Liver (tissue), 9 donors: Measurements from ENCODE around the gene HBA1. TPM values are rescaled to one million over a fixed set of nuclear protein-coding genes. Genes with fewer than 3 reads are reported as not detected.

Source experiments
- DNase-seq: peaks from one replicate; pipeline ENCODE4 v3.0.0-alpha.2; 2017; ENCODE audit warnings: low spot score
- H3K27ac ChIP-seq, 2 donors: one replicate each; pipeline ENCODE4 v1.7.0; 2013; ENCODE audit warnings: inconsistent platforms in 2 of 2, low read length in 2 of 2, control low read depth in 1 of 2, low read depth in 1 of 2, mild to moderate bottlenecking in 1 of 2
- H3K27me3 ChIP-seq, 4 donors: one replicate each; pipeline versions ENCODE4 v1.6.1 to v1.7.0; 2013; ENCODE audit warnings: low read length in 3 of 4, inconsistent platforms in 1 of 4, mild to moderate bottlenecking in 1 of 4, moderate library complexity in 1 of 4; ENCODE audit not compliant: control insufficient read depth in 4 of 4, insufficient read depth in 4 of 4
- H3K36me3 ChIP-seq, 4 donors: one replicate each; pipeline versions ENCODE4 v1.6.1 to v1.7.0; 2013; ENCODE audit warnings: low read length in 3 of 4, mild to moderate bottlenecking in 3 of 4, low read depth in 1 of 4, moderate library complexity in 1 of 4; ENCODE audit not compliant: control insufficient read depth in 4 of 4, insufficient read depth in 3 of 4
- H3K4me1 ChIP-seq, 4 donors: one replicate each; pipeline versions ENCODE4 v1.6.1 to v1.7.0; 2013; ENCODE audit warnings: low read length in 3 of 4, mild to moderate bottlenecking in 3 of 4, moderate library complexity in 1 of 4; ENCODE audit not compliant: control insufficient read depth in 4 of 4, insufficient read depth in 4 of 4
- H3K4me3 ChIP-seq, 3 donors: one replicate each; pipeline versions ENCODE4 v1.6.1 to v1.7.0; 2013; ENCODE audit warnings: low read length in 3 of 3, control low read depth in 1 of 3, low read depth in 1 of 3, mild to moderate bottlenecking in 1 of 3
- H3K9ac ChIP-seq, 2 donors: one replicate each; pipeline ENCODE4 v1.7.0; 2013; ENCODE audit warnings: low read length in 2 of 2, mild to moderate bottlenecking in 2 of 2, moderate library complexity in 2 of 2, control low read depth in 1 of 2, low read depth in 1 of 2
- H3K9me3 ChIP-seq, 4 donors: one replicate each; pipeline versions ENCODE4 v1.6.1 to v1.7.0; 2013; ENCODE audit warnings: low read length in 3 of 4; ENCODE audit not compliant: control insufficient read depth in 4 of 4
- EGR1 ChIP-seq, 2 donors: IDR thresholded peaks; 2 replicates each; pipeline ENCODE4 v1.6.1; 2016 to 2018; ENCODE audit warnings: antibody characterized with exemption in 2 of 2, low read depth in 2 of 2
- FOXA1 ChIP-seq: IDR thresholded peaks from 2 replicates; pipeline ENCODE4 v1.6.1; 2016; ENCODE audit warnings: antibody characterized with exemption
- FOXA2 ChIP-seq: IDR thresholded peaks from 2 replicates; pipeline ENCODE4 v1.6.1; 2016; ENCODE audit warnings: antibody characterized with exemption
- GABPA ChIP-seq, 2 donors: IDR thresholded peaks in 1 of 2; conservative IDR thresholded peaks in 1 of 2; 2 replicates each; pipeline ENCODE4 v1.6.1; 2016; ENCODE audit warnings: antibody characterized with exemption in 2 of 2, mild to moderate bottlenecking in 1 of 2, moderate library complexity in 1 of 2
- MAX ChIP-seq: IDR thresholded peaks from 2 replicates; pipeline ENCODE4 v1.6.1; 2016; ENCODE audit warnings: antibody characterized with exemption
- RAD21 ChIP-seq, 2 donors: IDR thresholded peaks; 2 replicates each; pipeline ENCODE4 v1.6.1; 2016; ENCODE audit warnings: antibody characterized with exemption in 2 of 2, mild to moderate bottlenecking in 2 of 2
- RXRA ChIP-seq, 2 donors: IDR thresholded peaks; 2 replicates each; pipeline ENCODE4 v1.6.1; 2017 to 2018; ENCODE audit warnings: antibody characterized with exemption in 2 of 2, mild to moderate bottlenecking in 1 of 2
- SP1 ChIP-seq: IDR thresholded peaks from 2 replicates; pipeline ENCODE4 v1.6.1; 2018; ENCODE audit warnings: antibody characterized with exemption, mild to moderate bottlenecking
- TAF1 ChIP-seq: conservative IDR thresholded peaks from 2 replicates; pipeline ENCODE4 v1.6.1; 2016; ENCODE audit warnings: antibody characterized with exemption, mild to moderate bottlenecking
- YY1 ChIP-seq: IDR thresholded peaks from 2 replicates; pipeline ENCODE4 v1.6.1; 2016; ENCODE audit warnings: antibody characterized with exemption, mild to moderate bottlenecking
- ZBTB33 ChIP-seq: IDR thresholded peaks from 2 replicates; pipeline ENCODE4 v1.6.1; 2016; ENCODE audit warnings: antibody characterized with exemption
- WGBS: extraction: QIAGEN DNeasy Blood & Tissue Kit; methylation state at CpG from one replicate; pipeline ENCODE4 v1.1.7; 2013; 5-methylcytosine and 5-hydroxymethylcytosine counted together
- polyA plus RNA-seq, 2 donors: library from polyadenylated mRNA; stranded (reverse) in 1 of 2; unstranded in 1 of 2; fragments of 200-250 nt in 1 of 2; fragments of >200 nt in 1 of 2; fragmentation: Nextera tagmentation in 1 of 2; extraction: Ambion mirVana in 1 of 2; gene quantifications; one replicate each; pipeline versions ENCODE4 v1.2.1 to v1.2.3, GENCODE V29; 2013 to 2015
- total RNA-seq, 2 donors: library from RNA; depleted of rRNA; stranded (reverse); fragments of >200 nt; gene quantifications; one replicate each; pipeline ENCODE4 v1.2.3, GENCODE V29; 2014
- donor health status: healthy.
- donor health status: healthy.
- donor health status: healthy.
- donor health status: healthy.
- donor health status: healthy.

Gene HBA1
- total and polyA plus RNA-seq, 4 donors: 3.5 to 19,034 (median 30.1) TPM

GRCh38 chr16:177394-177822, 928 bp downstream of the HBA1 start:
- TF ChIP-seq YY1 (no peak), GABPA (IDR thresholded peaks at IDR 0.05 in 1 of 2, conservative IDR thresholded peaks at IDR 0.05 in 1 of 2) (no peak), MAX (no peak)

DNA sequence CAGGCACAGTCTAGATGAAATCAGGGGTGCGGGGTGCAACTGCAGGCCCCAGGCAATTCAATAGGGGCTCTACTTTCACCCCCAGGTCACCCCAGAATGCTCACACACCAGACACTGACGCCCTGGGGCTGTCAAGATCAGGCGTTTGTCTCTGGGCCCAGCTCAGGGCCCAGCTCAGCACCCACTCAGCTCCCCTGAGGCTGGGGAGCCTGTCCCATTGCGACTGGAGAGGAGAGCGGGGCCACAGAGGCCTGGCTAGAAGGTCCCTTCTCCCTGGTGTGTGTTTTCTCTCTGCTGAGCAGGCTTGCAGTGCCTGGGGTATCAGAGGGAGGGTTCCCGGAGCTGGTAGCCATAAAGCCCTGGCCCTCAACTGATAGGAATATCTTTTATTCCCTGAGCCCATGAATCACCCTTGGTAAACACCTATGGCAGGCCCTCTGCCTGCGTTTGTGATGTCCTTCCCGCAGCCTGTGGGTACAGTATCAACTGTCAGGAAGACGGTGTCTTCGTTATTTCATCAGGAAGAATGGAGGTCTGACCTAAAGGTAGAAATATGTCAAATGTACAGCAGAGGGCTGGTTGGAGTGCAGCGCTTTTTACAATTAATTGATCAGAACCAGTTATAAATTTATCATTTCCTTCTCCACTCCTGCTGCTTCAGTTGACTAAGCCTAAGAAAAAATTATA, 1.6 kb downstream of the HBA1 start:
- no peak overlapping the region for H3K9ac ChIP-seq
- WGBS: 50% methylated on average over 11 of the region's 11 CpGs
- peaks cover 5 to 13% (median 12%) of the 10 kb centered on the region in 4 donors for H3K4me1 ChIP-seq
- H3K27me3 ChIP-seq: peaks cover 3 to 15% (median 8%) of the 10 kb centered on the region in 4 donors
- DNase-seq: peak; percentile 81
- H3K4me3 ChIP-seq: no peak overlapping the region
- H3K9me3 ChIP-seq: no peaks in the 10 kb centered on the region
- no peak for TF ChIP-seq FOXA2
- no peak for TF ChIP-seq EGR1 (IDR thresholded peaks at IDR 0.05; ENCODE audit: low read depth in 2 of 2)
- no peak for TF ChIP-seq RXRA (IDR thresholded peaks at IDR 0.05)
- no peak for TF ChIP-seq ZBTB33
- TF ChIP-seq FOXA1: no peak
- no peak overlapping the region for H3K27ac ChIP-seq
- H3K36me3 ChIP-seq: no peaks in the 10 kb centered on the region

More at GRCh38 chr16:177394-177822, 928 bp downstream of the HBA1 start:
- H3K27me3 ChIP-seq: peaks cover 3 to 15% (median 8%) of the 10 kb centered on the region in 4 donors
- H3K4me1 ChIP-seq: peaks cover 5 to 13% (median 12%) of the 10 kb centered on the region in 4 donors
- peak; percentile 61 for DNase-seq
- H3K4me3 ChIP-seq: no peak overlapping the region
- 9% methylated on average over 13 of the region's 13 CpGs for WGBS
- no peak overlapping the region for H3K27ac ChIP-seq
- H3K36me3 ChIP-seq: no peaks in the 10 kb centered on the region
- no peak overlapping the region for H3K9ac ChIP-seq
- no peaks in the 10 kb centered on the region for H3K9me3 ChIP-seq

DNA sequence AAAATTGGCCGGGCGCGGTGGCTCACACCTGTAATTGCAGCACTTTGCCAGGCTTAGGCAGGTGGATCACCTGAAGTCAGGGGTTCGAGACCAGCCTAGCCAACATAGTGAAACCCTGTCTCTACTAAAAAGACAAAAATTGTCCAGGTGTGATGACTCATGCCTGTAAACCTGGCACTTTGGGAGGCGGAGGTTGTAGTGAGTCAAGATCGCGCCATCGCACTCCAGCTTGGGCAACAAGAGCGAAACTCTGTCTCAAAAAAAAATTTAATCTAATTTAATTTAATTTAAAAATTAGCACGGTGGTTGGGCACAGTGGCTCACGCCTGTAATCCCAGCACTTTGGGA, 2.2 kb downstream of the HBA1 start:
- no peak for TF ChIP-seq ZBTB33
- TF ChIP-seq SP1: no peak
- no peak for TF ChIP-seq TAF1
- no peak for TF ChIP-seq RAD21 (IDR thresholded peaks at IDR 0.05)
- no peak for TF ChIP-seq FOXA1
- WGBS: 76% methylated on average over 11 of the region's 11 CpGs
- no peak overlapping the region for H3K9ac ChIP-seq
- no peak overlapping the region for H3K27ac ChIP-seq
- H3K4me3 ChIP-seq: no peak overlapping the region
- peaks cover 5 to 13% (median 12%) of the 10 kb centered on the region in 4 donors for H3K4me1 ChIP-seq
- DNase-seq: peak; percentile 65
- H3K9me3 ChIP-seq: no peaks in the 10 kb centered on the region
- H3K27me3 ChIP-seq: peaks cover 3 to 15% (median 8%) of the 10 kb centered on the region in 4 donors
- H3K36me3 ChIP-seq: no peaks in the 10 kb centered on the region
